Measurements from ENCODE around the gene TMLHE. TPM values are rescaled to one million over a fixed set of nuclear protein-coding genes. Genes with fewer than 3 reads are reported as not detected.
"Not testable (repeated sequence)": the region's sequence is repeated elsewhere in the genome, so short reads cannot be mapped to it uniquely, and the experiment has no call there.

The TMLHE gene
- total and polyA plus RNA-seq, 12 donors = 9.6 to 55.1 (median 46.7) TPM

DNA sequence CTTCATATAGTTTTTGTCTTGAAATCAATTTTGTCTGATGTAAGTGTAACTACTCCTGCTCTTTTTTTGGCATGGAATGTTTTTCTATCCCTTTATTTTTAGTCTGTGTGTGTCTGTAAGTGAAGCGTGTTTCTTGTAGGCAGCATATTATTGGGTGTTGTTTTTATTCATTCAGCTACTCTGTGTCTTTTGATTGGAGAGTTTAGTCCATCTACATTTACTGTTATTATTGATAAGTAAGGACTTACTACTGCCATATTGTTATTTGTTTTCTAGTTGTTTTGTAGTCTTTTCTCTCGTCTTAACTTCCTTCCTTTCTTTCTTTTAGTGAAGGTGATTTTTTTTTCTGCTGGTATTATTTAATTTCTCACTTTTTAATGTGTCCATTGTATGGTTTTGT is 30.5 kb upstream of the TMLHE start:
- intact Hi-C loops (cut with DNase I) = no loop called here
- Histone ChIP-seq H3K27ac (no peak overlapping the region), H3K9me3 (peaks cover 0 to 4% (median 0%) of the 10 kb centered on the region in 11 donors), H3K4me3 (no peak overlapping the region), H3K36me3 (no peaks in the 10 kb centered on the region), H3K4me1 (no peaks in the 10 kb centered on the region), H3K27me3 (no peaks in the 10 kb centered on the region)
- DNase-seq (no peak), ATAC-seq (no peak)
- TF ChIP-seq, protein P1, sequence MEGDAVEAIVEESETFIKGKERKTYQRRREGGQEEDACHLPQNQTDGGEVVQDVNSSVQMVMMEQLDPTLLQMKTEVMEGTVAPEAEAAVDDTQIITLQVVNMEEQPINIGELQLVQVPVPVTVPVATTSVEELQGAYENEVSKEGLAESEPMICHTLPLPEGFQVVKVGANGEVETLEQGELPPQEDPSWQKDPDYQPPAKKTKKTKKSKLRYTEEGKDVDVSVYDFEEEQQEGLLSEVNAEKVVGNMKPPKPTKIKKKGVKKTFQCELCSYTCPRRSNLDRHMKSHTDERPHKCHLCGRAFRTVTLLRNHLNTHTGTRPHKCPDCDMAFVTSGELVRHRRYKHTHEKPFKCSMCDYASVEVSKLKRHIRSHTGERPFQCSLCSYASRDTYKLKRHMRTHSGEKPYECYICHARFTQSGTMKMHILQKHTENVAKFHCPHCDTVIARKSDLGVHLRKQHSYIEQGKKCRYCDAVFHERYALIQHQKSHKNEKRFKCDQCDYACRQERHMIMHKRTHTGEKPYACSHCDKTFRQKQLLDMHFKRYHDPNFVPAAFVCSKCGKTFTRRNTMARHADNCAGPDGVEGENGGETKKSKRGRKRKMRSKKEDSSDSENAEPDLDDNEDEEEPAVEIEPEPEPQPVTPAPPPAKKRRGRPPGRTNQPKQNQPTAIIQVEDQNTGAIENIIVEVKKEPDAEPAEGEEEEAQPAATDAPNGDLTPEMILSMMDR (IDR thresholded peaks at IDR 0.05) = no peak
- WGBS, 2 donors = 76 to 77% methylated on average over 2 of the region's 2 CpGs

DNA sequence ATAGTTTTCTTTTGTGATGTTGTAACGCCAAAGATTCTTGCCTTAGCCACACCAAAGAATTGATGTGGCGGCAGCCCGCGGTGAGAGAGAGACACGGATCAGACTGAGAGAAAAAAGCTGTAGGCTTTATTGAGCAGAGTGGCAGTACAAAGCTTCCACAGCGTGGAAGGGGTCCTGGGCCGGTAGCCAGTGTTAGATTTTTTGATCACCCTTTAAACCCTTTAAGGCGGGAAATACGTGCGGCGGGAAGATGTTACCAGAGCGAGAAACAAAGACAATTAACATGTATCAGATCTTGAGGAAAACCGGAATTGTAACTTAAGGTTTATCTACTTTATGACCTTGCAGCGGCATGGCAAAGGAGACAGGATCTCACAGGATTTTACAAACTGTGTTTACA is 28.6 kb upstream of the TMLHE start:
- ATAC-seq, H3K27ac ChIP-seq, DNase-seq, H3K4me1 ChIP-seq, H3K27me3 ChIP-seq, H3K9me3 ChIP-seq, H3K36me3 ChIP-seq: not testable (repeated sequence)
- H3K4me3 ChIP-seq = peak overlapping the region in 7 of 10 donors; percentile 22 to 50 (median 39)
- intact Hi-C loops (cut with DNase I) = loop anchor here in 1 of 10 donors (1.0 kb wide), 1 partner anchor 315 kb away; no protein-coding TSS in a partner anchor
- 43 to 51% methylated on average over 14 of the region's 14 CpGs for WGBS, 2 donors

DNA sequence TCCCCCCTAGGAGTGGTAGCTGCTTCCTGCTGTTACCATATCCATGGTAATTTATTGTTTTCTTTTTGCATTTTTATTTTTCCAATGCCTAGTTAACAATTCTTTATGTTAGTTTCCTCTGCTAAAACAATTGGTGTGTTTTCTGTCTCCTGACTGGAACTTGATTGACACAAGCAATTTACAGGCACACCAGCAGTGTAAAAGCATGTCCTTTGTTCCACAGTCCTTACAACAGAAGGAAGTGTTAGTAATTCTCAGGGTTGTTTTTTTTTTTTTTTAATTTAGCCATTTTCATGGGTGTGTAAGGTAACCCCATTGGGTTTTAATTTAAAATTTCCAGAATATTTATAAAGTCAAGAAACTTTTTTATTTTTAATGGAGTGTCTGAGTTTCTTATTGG is 25.0 kb upstream of the TMLHE start:
- H3K4me3 ChIP-seq = no peak overlapping the region
- TF ChIP-seq, protein P1 (IDR thresholded peaks at IDR 0.05) = no peak
- peaks cover 0 to under 1% (median 0%) of the 10 kb centered on the region in 9 donors for H3K4me1 ChIP-seq
- intact Hi-C loops (cut with DNase I) = no loop called here
- DNase-seq = no peak
- no peaks in the 10 kb centered on the region for H3K36me3 ChIP-seq
- H3K27ac ChIP-seq = no peak overlapping the region
- peaks cover 0 to 7% (median 0%) of the 10 kb centered on the region in 11 donors for H3K9me3 ChIP-seq
- H3K27me3 ChIP-seq = no peaks in the 10 kb centered on the region
- ATAC-seq = no peak

DNA sequence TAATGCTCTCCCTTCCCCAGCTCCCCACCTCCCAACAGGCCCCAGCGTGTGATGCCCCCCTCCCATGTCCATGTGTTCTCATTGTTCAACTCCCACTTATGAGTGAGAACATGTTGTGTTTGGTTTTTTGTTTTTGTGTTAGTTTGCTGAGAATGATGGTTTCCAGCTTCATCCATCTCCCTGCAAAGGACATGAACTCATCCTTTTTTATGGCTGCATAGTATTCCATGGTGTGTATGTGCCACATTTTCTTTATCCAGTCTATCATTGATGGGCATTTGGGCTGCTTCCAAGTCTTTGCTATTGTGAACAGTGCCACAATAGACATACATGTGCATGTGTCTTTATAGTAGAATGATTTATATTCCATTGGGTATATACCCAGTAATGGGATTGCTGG is 22.3 kb upstream of the TMLHE start:
- H3K27ac ChIP-seq; H3K36me3 ChIP-seq; H3K4me3 ChIP-seq; H3K4me1 ChIP-seq; ATAC-seq; DNase-seq; H3K27me3 ChIP-seq; intact Hi-C loops (cut with DNase I): not testable (repeated sequence)
- peaks cover 0 to 23% (median 7%) of the 10 kb centered on the region in 11 donors for H3K9me3 ChIP-seq
- 100% methylated on average over 1 of the region's 1 CpG for WGBS, 2 donors

DNA sequence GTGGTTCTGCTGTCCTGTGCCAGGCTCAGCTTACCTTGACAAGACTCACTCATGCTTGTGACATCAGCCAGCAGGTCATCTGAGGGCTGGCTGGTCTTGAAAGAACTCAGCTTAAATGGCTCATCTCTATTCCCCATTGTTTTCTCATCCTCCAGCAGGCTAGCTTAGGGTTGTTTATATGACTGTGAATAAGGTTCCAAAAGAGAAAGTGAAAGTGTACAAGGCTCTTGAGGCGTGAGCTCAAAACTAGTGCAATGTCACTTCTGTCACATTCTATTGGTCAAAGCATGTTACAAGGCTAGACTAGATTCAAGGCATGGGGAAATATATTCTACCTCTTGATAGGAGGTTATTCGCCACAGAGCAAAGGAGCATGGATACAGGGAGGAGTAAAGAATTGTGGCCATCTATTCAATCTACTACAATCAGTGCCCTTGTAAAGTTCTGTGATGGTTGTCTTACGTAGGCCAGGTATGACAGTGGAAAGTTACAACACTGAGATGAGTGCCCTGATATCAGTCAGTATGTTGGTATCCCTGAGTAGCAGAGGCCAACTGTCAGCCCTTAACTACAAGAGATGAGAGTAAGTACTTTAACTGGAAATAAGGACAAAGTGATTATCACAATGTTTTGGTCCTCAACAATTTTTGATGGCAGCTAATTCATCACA is 19.8 kb upstream of the TMLHE start:
- Histone ChIP-seq H3K9me3 (peaks cover 0 to 44% (median 7%) of the 10 kb centered on the region in 11 donors), H3K36me3 (no peaks in the 10 kb centered on the region), H3K4me3 (peak overlapping the region in 1 of 10 donors; percentile 11), H3K4me1 (peaks cover 0 to 5% (median 0%) of the 10 kb centered on the region in 9 donors), H3K27me3 (no peaks in the 10 kb centered on the region), H3K27ac (peak overlapping the region in 4 of 10 donors; percentile 21 to 55 (median 40))
- no peak for DNase-seq
- intact Hi-C loops (cut with DNase I) = no loop called here
- TF ChIP-seq, protein P1 (IDR thresholded peaks at IDR 0.05) = no peak
- ATAC-seq = peak in 3 of 8 donors; percentile 29 to 38 (median 37)
- 70 to 76% methylated on average over 3 of the region's 3 CpGs for WGBS, 2 donors

DNA sequence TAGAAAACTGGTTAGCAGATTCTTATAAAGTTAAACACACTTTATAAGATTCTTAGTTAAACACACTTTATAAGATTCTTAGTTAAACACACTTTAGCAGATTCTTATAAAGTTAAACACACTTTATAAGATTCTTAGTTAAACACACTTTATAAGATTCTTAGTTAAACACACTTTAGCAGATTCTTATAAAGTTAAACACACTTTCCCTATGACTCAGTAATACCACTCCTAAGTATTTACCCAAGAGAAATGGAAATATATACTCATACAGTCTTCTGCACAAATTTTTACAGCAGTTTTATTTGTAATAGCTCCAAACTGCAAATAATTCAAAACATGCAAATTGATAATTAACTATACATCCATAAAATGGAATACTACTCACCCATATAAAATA is 7.4 kb upstream of the TMLHE start:
- ATAC-seq; H3K4me3 ChIP-seq; H3K4me1 ChIP-seq; H3K27me3 ChIP-seq; H3K36me3 ChIP-seq; intact Hi-C loops (cut with DNase I); H3K9me3 ChIP-seq; DNase-seq; H3K27ac ChIP-seq: not testable (repeated sequence)

All from heart right ventricle (tissue), 16 donors.